K562 (cell line): ENCODE results near the gene COQ2. TPM values are rescaled to one million over a fixed set of nuclear protein-coding genes. Genes with fewer than 3 reads are reported as not detected.
A peak's percentile ranks its signal among the peaks of the same experiment; 100 is the strongest.

Source experiments
- CEBPB ChIP-seq: fragments of 450-650 bp; IDR thresholded peaks from 2 replicates; pipeline ENCODE4 v1.6.1; 2016; ENCODE audit warnings: missing genetic modification characterization, missing compliant biosample characterization
- CEBPG ChIP-seq, 3 experiments: fragments of 200-800 bp in 1 of 3; sonication (Bioruptor generic) in 1 of 3; sonication (generic) in 1 of 3; formaldehyde crosslinking in 1 of 3; IDR thresholded peaks in 2 of 3; conservative IDR thresholded peaks in 1 of 3; 2 replicates each; pipeline versions ENCODE4 v1.6.1 to v1.8.0; 2016 to 2022; ENCODE audit warnings: missing compliant biosample characterization in 2 of 3, missing genetic modification characterization in 2 of 3, mild to moderate bottlenecking in 1 of 3, missing genetic modification reagents in 1 of 3
- CHD4 ChIP-seq: fragments of 200-600 bp; sonication (generic); IDR thresholded peaks from 3 replicates; pipeline ENCODE4 v1.6.1; 2012; ENCODE audit warnings: low read depth, mild to moderate bottlenecking, mixed read lengths, low read length, inconsistent platforms; ENCODE audit not compliant: insufficient read depth, insufficient replicate concordance, poor library complexity, severe bottlenecking
- EP300 ChIP-seq: IDR thresholded peaks from 2 replicates; pipeline ENCODE4 v1.6.1; 2012; ENCODE audit warnings: low read length, improper control_type of control experiment
- FOXP4 ChIP-seq: sonication (generic); formaldehyde crosslinking; IDR thresholded peaks from 2 replicates; pipeline ENCODE4 v1.8.0; 2022; ENCODE audit warnings: mild to moderate bottlenecking, missing genetic modification reagents, borderline replicate concordance
- HNRNPL ChIP-seq: fragments of 200-400 bp; formaldehyde crosslinking; IDR thresholded peaks from 2 replicates; pipeline ENCODE4 v1.6.1; 2017; ENCODE audit warnings: low read depth, mild to moderate bottlenecking, low read length
- KDM5B ChIP-seq: fragments of 200-600 bp; sonication (generic); IDR thresholded peaks from 2 replicates; pipeline ENCODE4 v1.6.1; 2012; ENCODE audit warnings: low read depth, mild to moderate bottlenecking, moderate library complexity, low read length, control low read depth, inconsistent platforms; ENCODE audit not compliant: insufficient replicate concordance
- MAFK ChIP-seq: IDR thresholded peaks from 2 replicates; pipeline ENCODE4 v1.6.1; 2011; ENCODE audit warnings: low read length, improper control_type of control experiment
- NFE2 ChIP-seq: IDR thresholded peaks from 2 replicates; pipeline ENCODE4 v1.6.1; 2014; ENCODE audit warnings: antibody characterized with exemption, low read depth
- NUFIP1 ChIP-seq: fragments of 450-650 bp; IDR thresholded peaks from 2 replicates; pipeline ENCODE4 v1.6.1; 2018; ENCODE audit not compliant: partially characterized antibody
- PRMT5 ChIP-seq: sonication (generic); formaldehyde crosslinking; IDR thresholded peaks from 2 replicates; pipeline ENCODE4 v1.5.0; 2020; ENCODE audit warnings: missing genetic modification reagents
- SMAD3 ChIP-seq: fragments of 450-650 bp; formaldehyde crosslinking; conservative IDR thresholded peaks from 2 replicates; pipeline ENCODE4 v1.4.0; 2020; ENCODE audit warnings: mild to moderate bottlenecking
- TSHZ1 ChIP-seq: fragments of 250-450 bp; sonication (Bioruptor Pico); IDR thresholded peaks from 2 replicates; pipeline ENCODE4 v1.4.0; 2020; ENCODE audit warnings: mild to moderate bottlenecking, moderate library complexity
- U2AF1 ChIP-seq: fragments of 200-400 bp; formaldehyde crosslinking; optimal IDR thresholded peaks from 2 replicates; pipeline ENCODE3; 2017; ENCODE audit warnings: mild to moderate bottlenecking, low read depth, low read length, moderate library complexity
- U2AF2 ChIP-seq: fragments of 200-400 bp; formaldehyde crosslinking; optimal IDR thresholded peaks from 2 replicates; pipeline ENCODE3; 2017; ENCODE audit warnings: low read depth, mild to moderate bottlenecking, low read length
- VEZF1 ChIP-seq: fragments of 200-800 bp; sonication (Bioruptor generic); IDR thresholded peaks from 2 replicates; pipeline ENCODE4 v1.6.1; 2017; ENCODE audit warnings: missing genetic modification characterization, missing compliant biosample characterization
- ZBTB1 ChIP-seq: sonication (generic); formaldehyde crosslinking; IDR thresholded peaks from 2 replicates; pipeline ENCODE4 v1.8.1; 2023; ENCODE audit warnings: missing genetic modification reagents, low read depth, mild to moderate bottlenecking, borderline replicate concordance
- ZFP36 ChIP-seq: fragments of 150-350 bp; IDR thresholded peaks from 2 replicates; pipeline ENCODE4 v1.6.1; 2018; ENCODE audit warnings: low read length, low read depth; ENCODE audit not compliant: partially characterized antibody
- ZNF274 ChIP-seq: IDR thresholded peaks from 2 replicates; pipeline ENCODE4 v1.6.1; 2011; ENCODE audit warnings: low read depth, mild to moderate bottlenecking, low read length, moderate library complexity, borderline replicate concordance
- ZNF740 ChIP-seq, 3 experiments: fragments of 200-800 bp in 1 of 3; sonication (Bioruptor generic) in 1 of 3; sonication (generic) in 1 of 3; formaldehyde crosslinking in 1 of 3; IDR thresholded peaks; 2 replicates each; pipeline versions ENCODE4 v1.6.1 to v1.8.0; 2016 to 2022; ENCODE audit warnings: mild to moderate bottlenecking in 2 of 3, missing compliant biosample characterization in 2 of 3, missing genetic modification characterization in 2 of 3, missing genetic modification reagents in 1 of 3
- polyA plus RNA-seq, 8 experiments: library from polyadenylated mRNA; depleted of rRNA in 4 of 8; stranded (reverse) in 5 of 8; unstranded in 3 of 8; fragments of >200 nt; fragmentation: Nextera tagmentation in 2 of 8; fragmentation: Illumina TruSeq in 1 of 8; extraction: Ambion mirVana in 2 of 8; extraction: Trizol in 1 of 8; gene quantifications; 2 replicates each; pipeline versions ENCODE4 v1.2.1 to v1.2.3, GENCODE V29; 2011 to 2014; ENCODE audit warnings: inconsistent platforms in 1 of 8, missing spikeins in 1 of 8
- total RNA-seq, 7 experiments: library from RNA; depleted of rRNA in 6 of 7; stranded (reverse); fragments of >200 nt in 6 of 7; fragmentation: Illumina TruSeq in 2 of 7; extraction: Trizol in 2 of 7; gene quantifications; 2 replicates each; pipeline versions ENCODE4 v1.2.1 to v1.2.3, GENCODE V29; 2011 to 2021; ENCODE audit warnings: low replicate concordance in 1 of 7

COQ2 gene
- total and polyA plus RNA-seq, 9 of the 15 experiments (the other 6 are each of a cell fraction or from before 2014, with no cell fraction given) = 1.9 to 13.5 (median 11.8) TPM

- TF ChIP-seq VEZF1 (no peak), CEBPB (tag) (no peak), NFE2 (peak; percentile 37; the same call in 1 of the 2 replicates), ZBTB1 (CRISPR knock-in tag) (no peak), U2AF2 (no peak), NUFIP1 (no peak), PRMT5 (CRISPR knock-in tag) (no peak), HNRNPL (no peak), ZNF740 (CRISPR knock-in tag; IDR thresholded peaks at IDR 0.05) (no peak), ZNF740 (tag; IDR thresholded peaks at IDR 0.05) (no peak), EP300 (peak; percentile 53; the same call in 1 of the 2 replicates), ZFP36 (no peak), CEBPG (CRISPR knock-in tag; IDR thresholded peaks at IDR 0.05) (no peak), CEBPG (tag; conservative IDR thresholded peaks at IDR 0.05 in 1 of 2, IDR thresholded peaks at IDR 0.05 in 1 of 2) (no peak), U2AF1 (no peak), ZNF274 (no peak), FOXP4 (CRISPR knock-in tag) (no peak), SMAD3 (CRISPR knock-in tag) (no peak), KDM5B (no peak), MAFK (peak; percentile 90), CHD4 (no peak), TSHZ1 (CRISPR knock-in tag) (no peak)
Observed at GRCh38 chr4:83262682-83263081, 21.9 kb downstream of the COQ2 start (continued).
